HG03045 (cell line): Measurements from ENCODE around the gene GPR180.
"Not testable (repeated sequence)": the region's sequence is repeated elsewhere in the genome, so short reads cannot be mapped to it uniquely, and the experiment has no call there.

ENCODE experiments used
- ATAC-seq: cut with Tn5 transposase; IDR thresholded peaks from one replicate; pipeline ENCODE4 v1.9.1; 2021; ENCODE audit warnings: mild to moderate bottlenecking, moderate library complexity; ENCODE audit not compliant: unreplicated experiment

The GPR180 gene

DNA sequence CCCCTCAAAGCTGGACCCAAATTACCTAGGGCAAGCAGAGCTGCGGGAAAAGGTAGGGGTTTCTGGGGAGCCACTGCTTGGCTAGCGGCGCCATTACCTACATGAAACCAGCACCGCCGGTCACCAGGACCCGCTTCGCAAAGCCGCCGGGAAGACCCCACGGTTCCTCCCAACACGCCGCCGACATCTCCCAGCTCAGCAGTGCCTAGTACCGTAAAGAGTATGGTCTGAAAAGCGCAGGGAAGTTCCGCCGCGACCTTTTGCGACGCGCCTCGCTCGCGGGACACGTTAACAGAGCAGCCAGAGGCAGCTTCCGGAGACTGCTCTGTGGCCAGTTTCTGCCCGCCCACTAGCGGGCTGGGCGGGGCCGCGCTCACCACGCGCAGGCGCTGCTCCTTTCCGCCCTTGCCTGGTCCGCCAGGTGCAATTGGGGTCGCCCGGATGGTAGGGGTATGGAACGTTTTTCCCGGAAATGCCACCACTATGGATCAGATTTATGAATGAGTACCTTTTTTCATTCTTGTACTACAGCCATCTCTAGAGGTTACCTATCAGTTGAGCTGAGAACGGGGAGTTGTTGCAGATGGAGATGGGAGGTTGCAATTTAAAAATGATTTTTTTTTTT, 5.6 kb upstream of the GPR180 start, which contains the start of gene TGDS:
TGDS (minus strand) TSS at position 203 of the 625 bp plus-strand sequence; CDS start at position 187, 16 bp downstream.
- ATAC-seq = peak; percentile 98

DNA sequence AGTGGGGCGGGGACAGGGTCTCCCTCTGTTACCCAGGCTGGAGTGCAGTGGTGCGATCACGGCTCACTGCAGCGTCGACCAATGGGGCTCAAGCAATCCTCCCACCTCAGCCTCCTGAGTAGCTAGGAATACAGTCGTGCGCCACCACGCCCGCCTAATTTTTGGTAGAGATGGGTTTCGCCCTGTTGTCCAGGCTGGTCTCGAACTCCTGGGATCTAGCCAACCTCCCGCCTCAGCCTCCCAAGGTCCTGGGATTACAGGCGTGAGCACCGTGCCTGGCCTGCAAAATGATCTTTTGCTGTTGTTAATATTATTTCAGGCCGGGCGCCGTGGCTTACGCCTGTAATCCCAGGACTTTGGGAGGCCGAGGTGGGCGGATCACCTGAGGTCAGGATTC, 5.1 kb upstream of the GPR180 start:
- ATAC-seq = no peak

DNA sequence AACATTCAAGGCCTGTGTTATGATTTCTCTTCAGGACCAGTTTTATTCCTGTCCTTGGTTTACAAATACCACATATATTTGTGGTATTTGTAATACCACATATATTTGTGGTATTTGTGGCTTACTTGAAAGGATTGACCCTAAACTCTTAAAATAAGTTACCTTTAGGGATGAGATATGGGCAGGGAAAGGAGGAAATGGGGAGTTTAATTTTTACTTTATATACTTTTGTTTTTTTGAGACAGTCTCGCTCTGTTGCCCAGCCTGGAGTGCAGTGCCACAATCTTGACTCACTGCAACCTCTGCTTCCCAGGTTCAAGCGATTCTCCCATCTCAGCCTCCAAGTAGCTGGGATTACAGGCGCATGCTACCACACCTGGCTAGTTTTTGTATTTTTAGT, 3.4 kb upstream of the GPR180 start:
- no peak for ATAC-seq

DNA sequence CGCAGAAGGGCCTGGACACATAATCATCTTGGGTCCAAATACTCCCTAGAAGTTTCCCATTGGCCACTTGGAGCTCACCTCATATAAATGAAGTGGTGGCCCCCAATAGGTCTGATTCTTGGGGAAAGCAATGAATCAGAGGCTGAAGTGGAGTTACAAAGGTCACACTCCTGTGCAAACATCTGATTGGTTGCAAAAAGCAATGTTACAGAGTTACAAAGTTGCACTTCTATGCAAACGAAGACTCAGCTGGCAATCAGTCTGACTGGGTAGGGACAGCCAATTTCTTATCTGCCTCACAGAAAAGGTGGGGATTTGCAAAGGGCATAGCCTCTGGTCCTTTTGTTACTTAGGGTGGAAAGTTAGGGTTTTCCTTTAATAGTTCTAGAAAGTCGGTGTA, 1.8 kb upstream of the GPR180 start:
- ATAC-seq = no peak

DNA sequence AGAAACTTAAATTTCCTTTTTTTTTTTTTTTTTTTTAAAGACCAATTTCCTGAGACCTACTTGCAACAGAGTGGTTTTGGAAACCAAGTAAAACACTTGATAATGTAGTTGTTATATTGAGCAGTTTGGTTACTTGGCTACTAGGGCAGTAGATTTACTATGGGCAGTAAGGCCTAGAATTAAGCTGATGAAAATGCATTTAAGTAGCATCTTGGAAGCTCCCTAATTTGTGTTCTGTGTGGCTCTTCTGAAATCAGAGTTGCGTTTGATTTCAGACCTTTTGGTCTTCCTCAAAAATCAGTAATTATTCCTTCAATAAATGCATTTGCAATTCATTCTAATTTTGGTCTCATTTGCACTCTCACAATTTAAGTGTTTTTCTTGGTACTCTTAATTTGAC, 810 bp downstream of the GPR180 start:
- no peak for ATAC-seq

DNA sequence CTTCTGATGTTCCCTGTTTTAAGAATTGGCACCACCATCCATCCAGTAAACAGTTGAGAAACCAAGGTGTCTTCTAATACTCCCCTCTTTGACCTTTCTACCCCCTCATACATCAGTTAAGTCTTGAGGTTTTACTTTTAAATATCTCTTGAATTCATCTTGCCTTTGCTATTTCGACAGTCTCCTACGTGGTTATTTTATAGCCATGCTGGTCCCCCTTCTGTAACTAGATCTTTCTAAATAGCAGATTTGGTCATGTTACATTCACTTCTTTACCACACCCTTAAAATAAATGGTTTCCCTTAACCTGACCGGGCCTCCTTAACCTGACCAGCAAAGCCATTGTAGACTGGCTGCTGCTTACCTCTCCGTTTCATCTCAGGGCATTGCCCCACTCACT, 5.4 kb downstream of the GPR180 start:
- ATAC-seq = no peak

DNA sequence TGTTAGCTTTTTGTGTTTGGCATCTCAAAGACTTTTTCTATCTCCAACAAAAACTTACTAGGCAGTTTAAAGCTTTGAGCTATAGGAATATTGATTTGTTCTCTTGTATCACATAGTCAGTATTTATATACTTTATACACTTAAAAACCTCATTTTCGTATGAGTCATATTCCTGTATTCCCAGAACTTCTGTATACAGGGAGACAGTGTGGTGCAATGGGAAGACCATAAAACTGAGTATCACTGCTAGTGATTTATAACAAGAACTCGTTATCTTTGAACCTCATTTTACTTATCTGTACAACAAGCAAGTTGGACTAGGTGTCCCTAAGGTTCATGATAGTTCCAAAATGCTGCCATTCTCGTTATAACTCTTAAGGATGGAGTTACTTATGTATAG, 6.3 kb downstream of the GPR180 start:
- ATAC-seq = no peak

DNA sequence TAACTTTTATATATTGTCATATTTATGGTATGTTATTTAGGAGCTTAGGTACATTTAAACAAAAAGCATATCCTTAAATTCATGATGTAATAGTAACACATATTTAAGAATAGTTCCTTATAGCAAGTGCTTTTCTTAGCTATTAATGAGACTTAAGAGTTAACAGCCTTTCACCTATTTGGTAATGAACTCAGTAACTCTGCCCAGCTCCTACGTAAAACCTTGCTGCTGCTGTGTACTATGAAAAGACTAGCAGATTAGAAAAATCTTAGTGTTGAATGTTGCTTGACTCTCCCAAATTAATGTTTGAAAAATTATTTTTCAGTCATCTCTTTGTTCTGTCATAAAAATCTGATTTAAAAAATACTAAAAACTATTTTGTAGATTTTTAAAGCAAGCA, 6.9 kb downstream of the GPR180 start:
- no peak for ATAC-seq

DNA sequence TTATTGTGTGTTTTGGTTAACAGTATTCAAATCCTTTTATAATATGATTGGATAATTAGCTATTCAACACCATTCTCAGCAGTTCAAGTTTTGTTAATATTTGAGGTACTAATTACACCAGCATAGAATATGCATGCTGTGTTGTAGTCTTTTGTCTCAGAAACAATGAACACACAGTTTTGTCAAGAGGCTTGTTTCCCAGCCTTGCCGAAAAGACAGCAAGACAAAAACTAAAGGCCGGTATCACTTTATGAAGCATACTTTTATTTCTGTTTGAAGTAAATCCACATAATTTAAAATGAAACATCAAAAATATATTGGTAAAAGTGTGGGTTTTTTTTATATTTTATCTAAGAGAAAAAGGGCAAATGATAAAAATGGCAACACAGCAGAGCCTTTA, 7.5 kb downstream of the GPR180 start:
- no peak for ATAC-seq

DNA sequence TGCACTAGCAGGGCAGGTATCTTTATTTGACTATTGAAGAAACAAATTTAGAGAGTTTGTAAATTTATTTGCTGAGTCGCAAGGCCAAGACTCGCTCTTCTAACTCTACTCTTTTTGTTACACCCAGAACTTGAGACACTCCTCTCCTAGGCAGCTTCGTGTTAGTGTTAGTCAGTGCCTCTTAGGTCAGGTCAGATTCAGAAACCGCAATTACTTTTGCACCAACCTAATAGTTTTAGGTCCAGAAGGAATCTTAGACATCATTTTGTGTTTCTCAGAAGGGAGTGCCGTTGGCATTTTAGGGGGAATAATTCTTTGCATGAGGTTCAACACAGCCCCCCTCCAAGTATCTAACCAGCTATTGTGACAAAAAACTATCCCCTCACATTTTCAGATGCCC, 8.8 kb downstream of the GPR180 start:
- ATAC-seq = no peak

DNA sequence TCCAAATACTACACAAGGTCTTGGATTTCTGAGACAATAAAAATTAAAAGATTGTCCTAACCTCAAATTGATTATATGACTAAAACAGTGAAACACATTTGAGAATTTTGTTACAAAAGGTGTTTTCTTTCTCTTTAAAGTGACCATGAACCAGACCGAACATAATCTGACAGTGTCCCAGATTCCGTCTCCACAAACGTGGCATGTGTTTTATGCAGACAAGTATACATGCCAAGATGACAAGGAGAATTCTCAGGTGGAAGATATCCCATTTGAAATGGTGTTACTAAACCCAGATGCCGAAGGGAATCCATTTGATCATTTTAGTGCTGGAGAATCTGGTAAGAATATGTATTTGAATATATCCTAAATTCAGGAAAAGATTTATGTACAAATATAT, 10.4 kb downstream of the GPR180 start:
- no peak for ATAC-seq

DNA sequence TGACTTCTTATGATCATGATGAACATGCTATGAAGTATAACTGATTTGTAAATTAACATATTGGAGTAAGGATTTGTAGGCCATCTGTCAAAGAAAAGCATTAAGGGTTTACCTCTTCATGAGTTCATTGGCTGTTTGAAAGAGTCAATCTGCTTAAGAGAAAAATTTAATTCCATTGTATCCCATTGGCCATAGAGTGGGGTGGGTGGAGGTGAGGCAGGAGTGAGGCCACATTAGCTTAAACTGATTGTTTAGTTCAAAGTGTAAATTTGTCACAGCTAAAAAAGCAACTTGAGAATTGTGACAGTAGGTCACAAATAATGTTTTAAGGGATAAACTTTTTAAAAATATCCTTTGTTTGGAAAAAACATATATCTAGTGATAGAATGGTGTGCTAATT, 11.4 kb downstream of the GPR180 start:
- ATAC-seq = no peak

DNA sequence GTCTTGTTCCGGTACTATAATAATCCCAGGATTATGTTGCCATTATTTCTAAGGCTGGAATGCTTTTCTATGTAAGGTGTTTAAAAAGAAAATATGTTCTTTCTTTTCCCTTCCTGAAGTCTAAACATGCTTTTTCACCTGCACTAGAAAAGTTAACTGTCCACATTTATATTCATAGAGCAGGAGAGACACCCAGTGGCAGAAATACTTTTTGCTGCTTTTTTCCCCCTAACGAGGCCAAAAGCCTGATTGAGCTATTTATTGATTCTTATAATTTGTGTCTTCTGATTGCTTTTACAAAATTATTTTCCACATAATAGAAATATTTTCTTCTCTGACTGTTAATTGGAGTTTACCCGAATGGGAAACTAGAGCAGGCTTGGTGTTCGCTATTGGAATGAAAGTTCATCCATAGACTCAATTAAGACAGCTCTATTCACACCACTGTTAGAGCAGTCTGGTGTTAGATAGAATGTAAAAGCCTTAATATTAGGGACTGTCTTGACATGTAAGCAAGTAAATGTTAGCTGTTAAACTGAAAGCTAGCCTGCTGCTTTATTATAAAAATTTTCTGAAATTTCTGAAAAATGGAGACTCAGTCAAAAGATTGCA, 15.8 kb downstream of the GPR180 start:
- no peak for ATAC-seq

DNA sequence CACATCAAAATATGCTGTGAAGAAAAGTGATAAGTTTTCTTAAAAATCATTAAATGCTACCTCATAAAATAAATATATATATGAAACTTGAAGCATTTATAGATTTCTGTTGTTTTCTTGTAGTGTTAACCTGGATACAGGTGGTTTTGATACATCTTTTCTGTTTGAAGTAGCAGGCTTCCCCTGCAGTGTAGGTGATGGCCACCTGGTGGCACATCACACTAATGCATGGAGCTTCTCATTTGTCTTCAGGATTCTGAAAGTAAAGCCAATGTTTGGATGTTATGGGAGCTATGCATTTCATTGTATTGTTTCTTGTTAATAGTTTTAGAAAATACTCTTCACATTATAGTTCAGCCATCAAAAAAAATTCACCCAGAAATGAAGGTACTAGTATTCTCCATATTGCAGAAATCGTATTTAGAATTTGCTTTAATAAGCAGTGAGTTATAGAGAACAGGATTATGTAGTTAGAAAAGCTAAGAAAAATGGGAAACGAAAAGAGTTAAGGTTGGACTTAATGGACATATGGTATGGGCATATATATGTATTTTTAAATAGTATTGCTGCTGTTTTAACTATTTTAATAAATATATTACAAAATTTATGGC, 18.7 kb downstream of the GPR180 start:
- ATAC-seq = no peak

DNA sequence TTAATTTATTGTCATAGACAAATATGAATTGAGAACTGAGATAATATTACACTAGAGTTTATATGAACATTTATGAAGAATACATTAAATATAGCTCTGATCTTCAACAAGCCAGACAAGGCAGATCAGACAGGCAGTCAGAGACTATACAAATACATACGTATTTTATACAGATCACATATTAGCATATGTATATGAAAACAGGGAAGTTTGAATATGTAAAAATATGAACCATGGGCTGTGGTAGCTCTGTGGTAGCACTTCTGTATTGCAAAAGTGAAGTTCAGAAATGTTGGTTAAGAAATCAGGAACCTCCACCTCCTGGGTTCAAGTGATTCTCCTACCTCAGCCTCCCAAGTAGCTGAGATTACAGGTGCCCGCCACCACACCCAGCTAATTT, 20.7 kb downstream of the GPR180 start:
- ATAC-seq = no peak

DNA sequence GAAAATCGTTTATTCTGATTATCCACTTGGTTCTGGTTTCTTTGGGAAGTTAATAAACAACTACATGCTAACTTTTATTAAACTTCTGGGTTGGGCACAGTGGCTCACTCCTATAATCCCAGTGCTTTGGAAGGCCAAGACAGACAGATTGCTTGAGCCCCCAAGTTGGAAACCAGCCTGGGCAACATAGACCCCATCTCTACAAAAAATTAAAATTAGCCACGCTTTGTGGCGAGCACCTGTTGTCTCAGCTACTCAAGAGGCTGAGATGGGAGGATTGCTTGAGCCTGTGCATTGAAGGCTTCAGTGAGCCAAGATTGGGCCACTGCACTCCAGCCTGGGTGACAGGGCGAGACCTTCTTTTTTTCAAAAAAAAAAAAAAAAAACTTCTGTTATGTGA, 21.7 kb downstream of the GPR180 start:
- no peak for ATAC-seq

DNA sequence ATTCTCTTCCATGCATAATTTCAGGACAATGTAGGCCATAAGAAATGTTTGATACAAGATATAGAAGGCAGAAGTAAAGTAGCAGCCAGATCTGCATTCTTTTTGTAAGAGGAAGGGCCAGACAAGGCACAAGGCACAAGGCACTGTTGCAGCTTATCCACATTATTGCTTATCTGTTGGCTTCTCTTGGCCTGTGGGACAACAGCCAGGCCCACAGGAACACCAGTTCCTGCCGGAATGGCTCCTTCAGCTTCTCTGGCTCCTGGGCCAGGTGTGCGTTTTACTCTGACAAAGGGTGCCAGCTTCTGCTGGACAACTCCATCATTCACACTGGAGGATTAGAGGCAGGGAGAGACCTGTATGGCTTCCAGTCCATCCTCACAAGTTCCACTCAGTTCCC, 29.2 kb downstream of the GPR180 start:
- ATAC-seq = no peak

DNA sequence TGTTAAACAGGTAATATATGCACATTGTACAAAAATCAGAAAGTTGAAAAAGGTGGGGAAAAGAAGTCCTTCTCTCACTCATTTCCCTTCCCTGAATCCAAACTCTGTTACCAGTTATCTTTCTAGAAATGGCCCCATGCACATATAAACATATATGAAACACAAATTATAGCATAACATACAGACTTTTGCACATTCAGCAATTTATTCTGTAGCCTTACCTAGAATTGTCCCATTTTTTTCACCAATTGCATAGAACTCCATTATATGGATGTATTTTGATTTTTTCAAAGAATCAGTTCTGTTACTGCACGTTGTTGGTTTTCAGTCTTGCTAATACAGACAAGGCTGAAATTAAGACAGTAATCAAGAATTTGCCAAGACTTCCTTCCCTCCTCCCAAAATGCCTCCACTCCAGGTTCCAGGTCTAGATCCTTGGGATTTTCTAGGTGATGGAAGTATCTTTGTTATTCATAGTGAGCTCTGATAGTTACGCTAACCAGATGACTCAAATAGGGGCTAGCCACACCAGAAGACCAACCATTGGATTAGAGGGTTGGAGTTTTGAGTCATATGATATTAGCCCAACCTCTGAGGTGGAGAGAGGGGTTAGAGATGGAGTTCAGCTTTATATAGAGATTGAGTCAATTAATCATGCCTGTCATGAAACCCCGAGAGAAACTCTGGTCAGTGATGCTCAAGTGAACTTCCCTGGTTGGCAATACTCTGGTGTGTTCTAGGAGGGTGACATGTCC, 30.7 kb downstream of the GPR180 start:
- ATAC-seq = no peak

DNA sequence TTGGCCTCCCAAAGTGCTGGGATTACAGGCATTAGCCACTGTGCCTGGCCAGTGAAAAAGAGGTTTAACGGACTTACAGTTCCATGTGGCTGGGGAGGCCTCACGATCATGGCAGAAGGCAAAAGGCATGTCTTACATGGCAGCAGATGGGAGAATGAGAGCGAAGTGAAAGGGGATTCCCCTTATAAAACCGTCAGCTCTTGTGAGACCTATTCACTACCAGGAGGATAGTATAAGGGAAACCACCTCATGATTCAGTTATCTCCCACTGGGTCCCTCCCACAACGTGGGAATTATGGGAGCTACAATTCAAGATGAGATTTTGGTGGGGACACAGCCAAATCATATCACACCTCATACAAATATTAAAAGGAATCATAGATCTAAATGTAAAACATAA, 34.4 kb downstream of the GPR180 start:
- ATAC-seq = not testable (repeated sequence)

DNA sequence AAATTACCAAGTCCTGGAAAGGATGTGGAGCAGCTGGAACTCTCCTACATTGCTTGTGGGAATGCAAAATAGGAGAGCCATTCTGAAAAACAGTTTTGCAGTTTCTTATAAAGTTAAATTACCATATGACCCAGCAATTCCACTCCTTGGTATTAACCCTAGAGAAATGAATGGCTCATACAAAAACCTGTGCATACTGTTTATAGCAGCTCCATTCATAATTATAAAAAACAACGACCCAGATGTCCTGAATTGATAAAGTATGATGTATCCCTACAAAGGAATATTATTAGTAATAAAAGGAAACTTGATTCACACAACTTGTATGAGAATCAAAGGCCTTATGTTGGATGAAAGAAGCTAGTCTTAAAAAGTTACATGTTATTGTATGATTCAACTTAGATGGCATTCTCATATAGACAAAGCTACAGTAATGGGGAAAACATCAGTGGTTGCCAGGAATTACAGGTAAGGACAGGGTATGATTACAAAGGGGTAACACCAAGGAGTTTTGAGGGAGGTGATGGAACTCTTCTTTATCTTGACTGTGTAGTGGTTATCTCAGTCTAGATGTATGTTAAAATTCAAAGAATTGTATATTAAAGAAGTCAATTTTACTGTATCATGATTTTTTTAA, 35.4 kb downstream of the GPR180 start:
- no peak for ATAC-seq

DNA sequence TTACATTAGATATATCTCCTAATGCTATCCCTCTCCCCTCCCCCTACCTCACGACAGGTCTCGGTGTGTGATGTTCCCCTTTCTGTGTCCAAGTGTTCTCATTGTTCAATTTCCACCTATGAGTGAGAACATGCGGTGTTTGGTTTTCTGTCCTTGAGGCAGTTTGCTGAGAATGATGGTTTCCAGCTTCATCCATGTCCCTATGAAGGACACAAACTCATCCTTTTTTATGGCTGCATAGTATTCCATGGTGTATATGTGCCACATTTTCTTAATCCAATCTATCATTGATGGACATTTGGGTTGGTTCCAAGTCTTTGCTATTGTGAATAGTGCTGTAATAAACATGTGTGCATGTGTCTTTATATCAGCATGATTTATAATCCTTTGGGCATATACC, 36.0 kb downstream of the GPR180 start:
- ATAC-seq = not testable (repeated sequence)
